ENCODE data around the gene A1BG.

GRCh38 chr19:58361900-58362271, 8.6 kb upstream of the A1BG start:
- TF ChIP-seq CTCF (IDR thresholded peaks at IDR 0.05; ENCODE audit: poor library complexity) (no peak), EZH2phosphoT487 (IDR thresholded peaks at IDR 0.05; ENCODE audit: low read depth, severe bottlenecking, unreplicated experiment) (no peak), EZH2 (IDR thresholded peaks at IDR 0.05; ENCODE audit: borderline replicate concordance) (no peak)
